B cell (primary cell): ENCODE results near the gene MYL6. TPM values are rescaled to one million over a fixed set of nuclear protein-coding genes. Genes with fewer than 3 reads are reported as not detected.

Source experiments
- ATAC-seq: fragments of 200-7000 bp; cut with Tn5 transposase; one replicate; pipeline ENCODE4 v1.10.0; 2021; ENCODE audit warnings: low read depth, mild to moderate bottlenecking, moderate number of reproducible peaks, moderate library complexity
- CTCF ChIA-PET: fragments of 350-600 bp; sonication (Branson Sonifier 250); formaldehyde crosslinking; loops from one replicate; lab custom pipeline; 2021; ENCODE audit warnings: antibody characterized with exemption, inconsistent platforms; lab: Charles Lee
- POLR2A ChIA-PET: fragments of 350-600 bp; sonication (Branson Sonifier 250); formaldehyde crosslinking; loops from one replicate; lab custom pipeline; 2021; ENCODE audit warnings: antibody characterized with exemption; lab: Charles Lee
- DNase-seq: peaks from one replicate; pipeline ENCODE4 v3.0.0; 2013
- H2AFZ ChIP-seq: 2 replicates; pipeline ENCODE4 v1.6.1; 2012; ENCODE audit warnings: mild to moderate bottlenecking, low read depth, low read length; ENCODE audit not compliant: insufficient read depth, poor library complexity, severe bottlenecking
- H3K27ac ChIP-seq, 2 donors: 1 replicate in 1 of 2; 2 replicates in 1 of 2; pipeline ENCODE4 v1.5.1; 2012 to 2013; ENCODE audit warnings: low read length in 2 of 2, mild to moderate bottlenecking in 2 of 2, moderate library complexity in 1 of 2
- H3K27me3 ChIP-seq, 4 experiments: fragments of 200-600 bp in 1 of 4; sonication (generic) in 1 of 4; replicated peaks in 1 of 4; 1 replicate in 2 of 4; 2 replicates in 2 of 4; pipeline versions ENCODE4 v1.6.1 to v1.7.0; 2013 to 2016; ENCODE audit warnings: low read length in 3 of 4, mild to moderate bottlenecking in 2 of 4, mixed read lengths in 1 of 4, moderate library complexity in 1 of 4; ENCODE audit not compliant: insufficient read depth in 4 of 4, control insufficient read depth in 3 of 4; ENCODE audit errors: control extremely low read depth in 1 of 4
- H3K36me3 ChIP-seq, 2 experiments: replicated peaks in 1 of 2; 1 replicate in 1 of 2; 2 replicates in 1 of 2; pipeline versions ENCODE4 v1.6.1 to v1.7.1; 2013; ENCODE audit warnings: low read length in 1 of 2; ENCODE audit not compliant: insufficient read depth in 2 of 2, control insufficient read depth in 1 of 2; ENCODE audit errors: control extremely low read depth in 1 of 2, extremely low read depth in 1 of 2
- H3K4me1 ChIP-seq, 2 donors: fragments of 200-600 bp in 1 of 2; sonication (generic) in 1 of 2; 1 replicate in 1 of 2; 2 replicates in 1 of 2; pipeline versions ENCODE4 v1.5.1 to v1.6.1; 2013 to 2017; ENCODE audit warnings: low read length in 2 of 2; ENCODE audit not compliant: control insufficient read depth in 2 of 2, insufficient read depth in 2 of 2
- H3K4me2 ChIP-seq: replicated peaks from 2 replicates; pipeline ENCODE3; 2012; ENCODE audit warnings: mild to moderate bottlenecking, low read depth, low read length; ENCODE audit not compliant: poor library complexity, severe bottlenecking
- H3K4me3 ChIP-seq, 5 experiments: fragments of 200-600 bp in 1 of 5; sonication (generic) in 1 of 5; 1 replicate in 3 of 5; 2 replicates in 2 of 5; pipeline versions ENCODE4 v1.5.1 to v1.7.0; 2011 to 2016; ENCODE audit warnings: low read length in 4 of 5, mild to moderate bottlenecking in 4 of 5, low read depth in 2 of 5, control low read depth in 1 of 5, moderate library complexity in 1 of 5; ENCODE audit not compliant: insufficient read depth in 1 of 5; ENCODE audit errors: control extremely low read depth in 1 of 5, extremely low read depth in 1 of 5
- H3K79me2 ChIP-seq: fragments of 200-600 bp; sonication (generic); one replicate; pipeline ENCODE4 v1.6.0; 2016; ENCODE audit warnings: low read length; ENCODE audit not compliant: control insufficient read depth, insufficient read depth
- H3K9ac ChIP-seq: fragments of 200-600 bp; sonication (generic); 2 replicates; pipeline ENCODE4 v1.6.1; 2017; ENCODE audit warnings: mild to moderate bottlenecking, low read length, moderate library complexity
- H3K9me3 ChIP-seq, 3 donors: one replicate each; pipeline versions ENCODE4 v1.6.1 to v1.7.1; 2013; ENCODE audit warnings: low read length in 2 of 3; ENCODE audit not compliant: control insufficient read depth in 2 of 3, insufficient read depth in 1 of 3; ENCODE audit errors: control extremely low read depth in 1 of 3
- H4K20me1 ChIP-seq: 2 replicates; pipeline ENCODE4 v1.6.0; 2012; ENCODE audit warnings: mild to moderate bottlenecking, low read length; ENCODE audit not compliant: insufficient read depth, control insufficient read depth, poor library complexity, severe bottlenecking
- H3K27ac Mint-ChIP-seq: one replicate; pipeline ENCODE4 v1.8.0; 2021; ENCODE audit warnings: mixed read lengths
- H3K27me3 Mint-ChIP-seq: one replicate; pipeline ENCODE4 v1.8.0; 2021; ENCODE audit warnings: mixed read lengths
- H3K4me1 Mint-ChIP-seq: one replicate; pipeline ENCODE4 v1.8.0; 2021; ENCODE audit warnings: mixed read lengths
- H3K4me3 Mint-ChIP-seq: one replicate; pipeline ENCODE4 v1.8.0; 2021; ENCODE audit warnings: mixed read lengths
- H3K9me3 Mint-ChIP-seq: one replicate; pipeline ENCODE4 v1.8.0; 2022; ENCODE audit warnings: mixed read lengths; ENCODE audit not compliant: insufficient read depth
- CTCF ChIP-seq: fragments of 200-600 bp; IDR thresholded peaks from one replicate; pipeline ENCODE4 v1.8.0; 2022; ENCODE audit warnings: antibody characterized with exemption, mild to moderate bottlenecking
- EZH2 ChIP-seq: IDR thresholded peaks from 2 replicates; pipeline ENCODE4 v1.6.1; 2012; ENCODE audit warnings: borderline replicate concordance, low read depth, mild to moderate bottlenecking, moderate library complexity, low read length; ENCODE audit not compliant: insufficient read depth, poor library complexity, severe bottlenecking
- WGBS: methylation state at CpG from one replicate; pipeline ENCODE4 v1.1.5; 2013; ENCODE audit warnings: missing lambda C conversion rate; ENCODE audit not compliant: insufficient coverage; 5-methylcytosine and 5-hydroxymethylcytosine counted together
- intact Hi-C: fragments of 100-400 bp; cut with micrococcal nuclease; formaldehyde crosslinking; loops from one replicate; pipeline ENCODE4 v1.10.0; 2022
- polyA plus RNA-seq: library from polyadenylated mRNA; depleted of rRNA; stranded (reverse); fragments of >200 nt; gene quantifications from 2 replicates; pipeline ENCODE4 v1.2.3, GENCODE V29; 2012
- total RNA-seq, 2 donors: library from RNA; stranded (reverse); fragments of 120-200 nt in 1 of 2; gene quantifications; 1 replicate in 1 of 2; 2 replicates in 1 of 2; pipeline versions ENCODE4 v1.2.3 to v1.2.4, GENCODE V29; 2013 to 2022

MYL6 gene
- total and polyA plus RNA-seq, 2 donors (not counting 1 experiment from before 2014, with no cell fraction given), result 675 to 711 TPM

DNA sequence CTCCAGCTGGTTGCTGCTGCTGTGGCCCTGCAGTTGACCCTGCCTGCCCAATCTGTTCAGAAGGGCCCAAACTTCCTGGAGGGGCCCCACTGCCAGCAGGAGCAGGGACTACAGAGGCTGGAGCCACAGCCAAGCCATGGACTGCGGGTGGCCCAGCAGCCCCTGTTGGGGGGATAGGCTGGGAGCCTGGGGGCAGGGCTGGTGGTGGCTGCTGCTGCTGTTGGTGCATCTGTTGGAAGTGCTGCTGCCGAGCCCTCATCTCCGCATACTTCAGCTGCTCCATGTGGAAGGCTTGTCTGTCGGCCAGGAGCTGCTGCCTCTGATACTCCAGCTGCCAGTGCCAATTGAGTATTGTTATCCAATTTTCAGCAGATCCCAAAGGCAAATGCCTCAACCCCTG, 7.2 kb downstream of the MYL6 start:
- no peak for DNase-seq
- CTCF ChIA-PET, result interaction anchor here (0.8 to 1.6 kb wide), 3 partner anchors 9 to 24 kb away, joined by 3 to 6 read pairs (median 3); partner anchors contain the start of gene SMARCC2
- no peak overlapping the region for H2AFZ ChIP-seq
- TF ChIP-seq EZH2 (no peak), CTCF (no peak)
- intact Hi-C loops, result no loop called here
- ATAC-seq, result no peak
- H3K27ac ChIP-seq, result no peak overlapping the region
- H3K4me1 Mint-ChIP-seq, result peaks cover 12% of the 10 kb centered on the region
- H3K4me3 Mint-ChIP-seq, result no peak overlapping the region
- H3K9me3 Mint-ChIP-seq, result no peaks in the 10 kb centered on the region
- no peak overlapping the region for H3K4me2 ChIP-seq
- H4K20me1 ChIP-seq, result peaks cover 6% of the 10 kb centered on the region
- H3K27me3 Mint-ChIP-seq, result no peaks in the 10 kb centered on the region
- no peak overlapping the region for H3K9ac ChIP-seq
- peaks cover 7 to 90% of the 10 kb centered on the region in 2 experiments for H3K36me3 ChIP-seq
- no peak overlapping the region for H3K4me3 ChIP-seq
- H3K4me1 ChIP-seq, result peaks cover 4 to 10% of the 10 kb centered on the region in 2 donors
- no peak overlapping the region for H3K27ac Mint-ChIP-seq
- H3K9me3 ChIP-seq, result no peaks in the 10 kb centered on the region
- H3K27me3 ChIP-seq, result no peaks in the 10 kb centered on the region
- WGBS, result 98% methylated on average over 4 of the region's 4 CpGs
- H3K79me2 ChIP-seq, result peaks cover 2% of the 10 kb centered on the region
- POLR2A ChIA-PET, result no interaction called here

DNA sequence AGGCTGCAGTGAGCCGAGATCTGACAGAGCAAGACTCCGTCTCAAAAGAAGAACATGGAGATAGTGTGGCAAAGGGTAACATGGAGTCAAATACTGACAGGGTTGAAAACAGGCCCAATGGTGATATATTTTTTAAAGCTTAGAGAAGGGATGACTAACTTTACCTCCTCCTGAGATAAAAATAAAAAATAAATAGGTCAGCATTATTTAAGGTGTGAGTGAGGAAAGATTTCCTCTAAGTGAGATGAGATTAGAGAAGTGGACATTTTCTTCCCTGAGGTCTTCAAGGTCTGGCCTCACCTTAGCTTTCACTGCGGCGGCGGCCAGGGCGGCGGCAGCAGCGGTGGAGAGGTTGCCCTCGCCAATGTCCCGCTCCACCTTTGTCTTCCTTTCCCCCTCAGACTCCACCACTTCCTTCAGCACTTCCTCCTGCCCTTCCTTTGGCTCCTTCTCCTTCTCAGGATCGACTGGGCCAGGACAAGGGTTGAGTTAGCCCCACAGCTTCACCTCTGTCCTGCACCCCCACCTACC, 11.1 kb downstream of the MYL6 start:
- Histone ChIP-seq H3K4me2 (no peak overlapping the region), H2AFZ (no peak overlapping the region), H3K4me1 (no peaks in the 10 kb centered on the region), H3K36me3 (peaks cover 5 to 86% of the 10 kb centered on the region in 2 experiments), H3K4me3 (no peak overlapping the region), H3K79me2 (no peaks in the 10 kb centered on the region), H3K9me3 (no peaks in the 10 kb centered on the region), H3K9ac (no peak overlapping the region), H3K27me3 (no peaks in the 10 kb centered on the region), H4K20me1 (no peaks in the 10 kb centered on the region), H3K27ac (no peak overlapping the region)
- H3K27ac Mint-ChIP-seq, result peak overlapping the region; percentile 67
- intact Hi-C loops, result no loop called here
- TF ChIP-seq CTCF (no peak), EZH2 (no peak)
- DNase-seq (no peak), ATAC-seq (no peak)
- CTCF ChIA-PET, result interaction anchor here (0.6 kb wide), 2 partner anchors 20 to 514 kb away, joined by 3 read pairs; partner anchors contain the start of gene SMARCC2
- POLR2A ChIA-PET, result no interaction called here
- 92% methylated on average over 11 of the region's 11 CpGs for WGBS
- H3K9me3 Mint-ChIP-seq, result no peaks in the 10 kb centered on the region
- H3K27me3 Mint-ChIP-seq, result no peaks in the 10 kb centered on the region
- no peak overlapping the region for H3K4me3 Mint-ChIP-seq
- H3K4me1 Mint-ChIP-seq, result no peaks in the 10 kb centered on the region
